Loucy (cell line): ENCODE results near the gene CLEC12A.

Source experiments
- H2AFZ ChIP-seq: fragments of 200-600 bp; sonication (generic); 2 replicates; pipeline ENCODE4 v1.6.0; 2016; ENCODE audit warnings: antibody characterized with exemption, mild to moderate bottlenecking, low read length, moderate library complexity
- H3F3A ChIP-seq: fragments of 200-600 bp; 2 replicates; pipeline ENCODE4 v1.6.0; 2016; ENCODE audit warnings: antibody characterized with exemption, low read depth, mild to moderate bottlenecking
- H3K27me3 ChIP-seq: fragments of 200-600 bp; sonication (generic); 2 replicates; pipeline ENCODE4 v1.6.1; 2014; ENCODE audit warnings: low read length, mild to moderate bottlenecking; ENCODE audit not compliant: insufficient read depth, poor library complexity, severe bottlenecking
- H3K36me3 ChIP-seq: fragments of 200-600 bp; sonication (generic); 2 replicates; pipeline ENCODE4 v1.6.1; 2016; ENCODE audit warnings: low read length; ENCODE audit not compliant: insufficient read depth
- H3K4me1 ChIP-seq: fragments of 200-600 bp; sonication (generic); 2 replicates; pipeline ENCODE4 v1.5.1; 2014; ENCODE audit warnings: low read length, mild to moderate bottlenecking; ENCODE audit not compliant: insufficient read depth, poor library complexity, severe bottlenecking
- H3K4me2 ChIP-seq: fragments of 200-600 bp; sonication (generic); 2 replicates; pipeline ENCODE4 v1.6.0; 2014; ENCODE audit warnings: antibody characterized with exemption, low read length, low read depth, mild to moderate bottlenecking; ENCODE audit not compliant: poor library complexity, severe bottlenecking
- H3K4me3 ChIP-seq: fragments of 200-600 bp; sonication (generic); 2 replicates; pipeline ENCODE4 v1.5.1; 2014; ENCODE audit warnings: low read length, mild to moderate bottlenecking, mixed read lengths; ENCODE audit not compliant: poor library complexity, severe bottlenecking
- H3K79me2 ChIP-seq: fragments of 200-600 bp; sonication (generic); 2 replicates; pipeline ENCODE4 v1.6.1; 2014; ENCODE audit warnings: low read length; ENCODE audit not compliant: insufficient read depth
- H3K9ac ChIP-seq: fragments of 200-600 bp; sonication (generic); 2 replicates; pipeline ENCODE4 v1.6.0; 2014; ENCODE audit warnings: mild to moderate bottlenecking, low read depth, low read length, moderate library complexity; ENCODE audit not compliant: poor library complexity, severe bottlenecking
- H3K9me2 ChIP-seq: fragments of 200-600 bp; sonication (generic); replicated peaks from 2 replicates; pipeline ENCODE4 v1.6.1; 2016; ENCODE audit warnings: low read depth, low read length, mixed read lengths
- H3K9me3 ChIP-seq: fragments of 200-600 bp; sonication (generic); 2 replicates; pipeline ENCODE4 v1.6.1; 2014; ENCODE audit warnings: mild to moderate bottlenecking, antibody characterized with exemption, low read length, low read depth; ENCODE audit not compliant: insufficient read depth
- H4K20me1 ChIP-seq: fragments of 200-600 bp; sonication (generic); 2 replicates; pipeline ENCODE4 v1.6.0; 2014; ENCODE audit warnings: antibody characterized with exemption, low read length, mild to moderate bottlenecking; ENCODE audit not compliant: insufficient read depth, poor library complexity, severe bottlenecking
- EZH2phosphoT487 ChIP-seq: fragments of 200-600 bp; IDR thresholded peaks from 2 replicates; pipeline ENCODE4 v1.6.1; 2018; ENCODE audit warnings: antibody characterized with exemption, mild to moderate bottlenecking, moderate library complexity, borderline replicate concordance
- TF ChIP-seq, protein P1 (sequence below): fragments of 200-600 bp; sonication (generic); conservative IDR thresholded peaks from 2 replicates; pipeline ENCODE4 v1.5.1; 2014; ENCODE audit warnings: mild to moderate bottlenecking, antibody characterized with exemption, low read length

Gene CLEC12A

DNA sequence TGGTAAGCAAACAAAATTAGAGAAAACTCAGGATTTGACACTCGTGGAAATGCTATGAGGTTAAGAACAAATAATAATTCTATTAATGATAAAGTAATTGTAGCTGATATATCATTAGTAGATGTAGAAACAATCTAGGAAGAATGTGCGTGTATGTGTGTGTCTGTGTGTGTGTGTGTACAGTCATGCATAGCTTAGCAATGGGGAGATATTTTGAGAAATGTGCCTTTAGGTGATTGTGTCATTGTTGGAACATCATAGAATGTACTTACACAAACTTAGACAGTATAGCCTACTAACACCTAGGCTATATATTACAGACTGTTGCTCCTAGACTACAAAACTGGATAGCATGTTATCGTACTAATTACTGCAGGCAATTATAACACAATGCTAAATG, 44.3 kb upstream of the CLEC12A start:
- H4K20me1 ChIP-seq, result no peaks in the 10 kb centered on the region
- TF ChIP-seq EZH2phosphoT487, result no peak
- TF ChIP-seq, protein P1, sequence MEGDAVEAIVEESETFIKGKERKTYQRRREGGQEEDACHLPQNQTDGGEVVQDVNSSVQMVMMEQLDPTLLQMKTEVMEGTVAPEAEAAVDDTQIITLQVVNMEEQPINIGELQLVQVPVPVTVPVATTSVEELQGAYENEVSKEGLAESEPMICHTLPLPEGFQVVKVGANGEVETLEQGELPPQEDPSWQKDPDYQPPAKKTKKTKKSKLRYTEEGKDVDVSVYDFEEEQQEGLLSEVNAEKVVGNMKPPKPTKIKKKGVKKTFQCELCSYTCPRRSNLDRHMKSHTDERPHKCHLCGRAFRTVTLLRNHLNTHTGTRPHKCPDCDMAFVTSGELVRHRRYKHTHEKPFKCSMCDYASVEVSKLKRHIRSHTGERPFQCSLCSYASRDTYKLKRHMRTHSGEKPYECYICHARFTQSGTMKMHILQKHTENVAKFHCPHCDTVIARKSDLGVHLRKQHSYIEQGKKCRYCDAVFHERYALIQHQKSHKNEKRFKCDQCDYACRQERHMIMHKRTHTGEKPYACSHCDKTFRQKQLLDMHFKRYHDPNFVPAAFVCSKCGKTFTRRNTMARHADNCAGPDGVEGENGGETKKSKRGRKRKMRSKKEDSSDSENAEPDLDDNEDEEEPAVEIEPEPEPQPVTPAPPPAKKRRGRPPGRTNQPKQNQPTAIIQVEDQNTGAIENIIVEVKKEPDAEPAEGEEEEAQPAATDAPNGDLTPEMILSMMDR, result no peak
- H3K36me3 ChIP-seq, result no peaks in the 10 kb centered on the region
- H3F3A ChIP-seq, result no peaks in the 10 kb centered on the region
- H3K4me3 ChIP-seq, result no peak overlapping the region
- no peaks in the 10 kb centered on the region for H3K79me2 ChIP-seq
- H3K9ac ChIP-seq, result no peak overlapping the region
- H3K4me1 ChIP-seq, result peaks cover 23% of the 10 kb centered on the region
- H3K9me2 ChIP-seq, result no peaks in the 10 kb centered on the region
- H3K4me2 ChIP-seq, result no peak overlapping the region
- H2AFZ ChIP-seq, result no peak overlapping the region
- no peaks in the 10 kb centered on the region for H3K9me3 ChIP-seq
- H3K27me3 ChIP-seq, result no peaks in the 10 kb centered on the region

DNA sequence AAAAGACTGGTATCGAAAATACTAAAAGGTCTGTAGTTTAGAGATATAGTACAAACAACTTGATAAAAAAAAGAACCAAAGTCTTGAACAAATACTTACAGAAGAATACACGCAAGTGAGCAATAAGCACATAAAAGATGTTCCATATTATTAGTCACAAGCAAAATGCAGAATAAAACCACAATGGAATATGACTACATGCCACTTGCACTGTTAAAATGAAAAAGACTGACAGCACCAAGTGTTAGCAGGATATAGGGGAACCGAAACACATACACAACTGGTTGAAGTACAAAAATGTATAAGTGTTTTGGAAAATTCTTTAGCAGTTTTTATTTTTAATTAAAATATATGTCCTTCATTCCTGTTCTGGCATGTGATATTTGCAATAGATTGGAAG, 42.6 kb upstream of the CLEC12A start:
- H3K27me3 ChIP-seq, result no peaks in the 10 kb centered on the region
- H3F3A ChIP-seq, result no peaks in the 10 kb centered on the region
- H3K9me3 ChIP-seq, result no peaks in the 10 kb centered on the region
- no peak overlapping the region for H3K9ac ChIP-seq
- no peaks in the 10 kb centered on the region for H3K36me3 ChIP-seq
- H3K9me2 ChIP-seq, result no peaks in the 10 kb centered on the region
- no peaks in the 10 kb centered on the region for H3K79me2 ChIP-seq
- H3K4me3 ChIP-seq, result no peak overlapping the region
- TF ChIP-seq, protein P1, result no peak
- TF ChIP-seq EZH2phosphoT487, result no peak
- no peaks in the 10 kb centered on the region for H4K20me1 ChIP-seq
- peaks cover 13% of the 10 kb centered on the region for H3K4me1 ChIP-seq
- H3K4me2 ChIP-seq, result no peak overlapping the region
- no peak overlapping the region for H2AFZ ChIP-seq

DNA sequence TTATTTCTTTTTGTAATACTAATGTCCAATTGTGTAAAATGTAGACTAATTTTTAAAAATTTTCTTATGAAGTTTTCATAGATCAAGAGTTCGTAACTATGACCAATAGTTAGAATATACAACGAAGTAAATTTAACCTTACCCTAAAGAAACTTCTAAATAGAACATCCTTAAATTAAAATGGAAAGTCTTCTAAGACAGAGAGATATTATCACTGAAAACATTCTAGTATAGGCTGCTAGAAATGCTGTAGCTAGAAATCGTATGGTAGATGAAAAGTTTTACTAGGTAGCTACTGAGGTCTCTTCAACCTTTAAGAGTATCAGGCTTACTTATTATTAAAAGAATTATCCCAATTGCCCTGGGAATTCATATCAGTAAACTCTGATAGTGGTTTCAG, 40.0 kb upstream of the CLEC12A start:
- Histone ChIP-seq H3K9me3 (no peaks in the 10 kb centered on the region), H3F3A (no peaks in the 10 kb centered on the region), H3K4me3 (no peak overlapping the region), H3K4me2 (no peak overlapping the region), H3K79me2 (peaks cover under 1% of the 10 kb centered on the region; the same call in 1 of the 2 replicates), H3K27me3 (no peaks in the 10 kb centered on the region), H3K4me1 (peaks cover 5% of the 10 kb centered on the region), H3K9ac (no peak overlapping the region), H3K9me2 (no peaks in the 10 kb centered on the region), H3K36me3 (no peaks in the 10 kb centered on the region), H4K20me1 (no peaks in the 10 kb centered on the region), H2AFZ (no peak overlapping the region)
- no peak for TF ChIP-seq EZH2phosphoT487
- TF ChIP-seq, protein P1, result no peak
